K562 (cell line): ENCODE results near the gene GBX1. TPM values are rescaled to one million over a fixed set of nuclear protein-coding genes. Genes with fewer than 3 reads are reported as not detected.
A peak's percentile ranks its signal among the peaks of the same experiment; 100 is the strongest.

Experiments
- ATAC-seq: fragments of 200-7000 bp; cut with Tn5 transposase; 3 replicates; pipeline ENCODE4 v1.9.1; 2020; ENCODE audit warnings: moderate library complexity
- BruUV-seq: library from RNA; stranded (reverse); fragments of 400-500 nt; replicated peaks from 2 replicates; lab custom pipeline; 2021; lab: Mats Ljungman, UMichigan
- CTCF ChIA-PET: fragments of 300-600 bp; formaldehyde crosslinking; extraction: SDS; loops from one replicate; lab custom pipeline; 2021; ENCODE audit warnings: low intra/inter-chr PET ratio; lab: Yijun Ruan, JAX
- POLR2A ChIA-PET: fragments of 300-600, 350-650 bp; sonication (Branson Sonifier 250); formaldehyde crosslinking; extraction: SDS; loops from one replicate; lab custom pipeline; 2021; ENCODE audit warnings: antibody characterized with exemption, inconsistent platforms; lab: Yijun Ruan, JAX
- DNase-seq, 4 experiments: peaks; one replicate each; pipeline versions ENCODE4 v3.0.0 to v3.0.0-alpha.2; 2011 to 2018; ENCODE audit warnings: low spot score in 3 of 4, mixed read lengths in 3 of 4; ENCODE audit errors: extremely low read depth in 1 of 4
- FAIRE-seq: peaks from 2 replicates; lab custom pipeline; 2011; peaks lifted over from hg19 to GRCh38; lab: Jason Lieb, UNC
- H2AFZ ChIP-seq: 2 replicates; pipeline ENCODE4 v1.6.0; 2011; ENCODE audit warnings: low read depth, low read length, control low read depth, inconsistent platforms
- H3K27ac ChIP-seq: fragments of 200-600 bp; 3 replicates; pipeline ENCODE4 v1.8.0; 2011; ENCODE audit warnings: low read depth, mild to moderate bottlenecking, control low read depth, inconsistent platforms, low read length, moderate library complexity, mixed read lengths; ENCODE audit errors: extremely low read depth
- H3K27me3 ChIP-seq, 2 experiments: fragments of 300-600 bp in 1 of 2; 2 replicates in 1 of 2; 3 replicates in 1 of 2; pipeline versions ENCODE4 v1.6.0 to v1.8.0; 2011; ENCODE audit warnings: inconsistent platforms in 2 of 2, low read length in 2 of 2, mild to moderate bottlenecking in 1 of 2, mixed read lengths in 1 of 2, moderate library complexity in 1 of 2; ENCODE audit not compliant: control insufficient read depth in 2 of 2, insufficient read depth in 2 of 2
- H3K36me3 ChIP-seq: fragments of 300-600 bp; 3 replicates; pipeline ENCODE4 v1.8.0; 2011; ENCODE audit warnings: mild to moderate bottlenecking, low read length, inconsistent platforms; ENCODE audit not compliant: control insufficient read depth, insufficient read depth
- H3K4me1 ChIP-seq, 2 experiments: fragments of 200-600 bp in 1 of 2; replicated peaks in 1 of 2; 2 replicates in 1 of 2; 3 replicates in 1 of 2; pipeline versions ENCODE4 v1.5.1 to v1.8.0; 2011; ENCODE audit warnings: inconsistent platforms in 2 of 2, low read length in 2 of 2, mild to moderate bottlenecking in 1 of 2, mixed read lengths in 1 of 2, moderate library complexity in 1 of 2; ENCODE audit not compliant: control insufficient read depth in 2 of 2, insufficient read depth in 2 of 2
- H3K4me2 ChIP-seq: 2 replicates; pipeline ENCODE4 v1.6.1; 2011; ENCODE audit warnings: low read length, control low read depth, inconsistent platforms, mixed read lengths; ENCODE audit not compliant: insufficient read depth
- H3K4me3 ChIP-seq: fragments of 200-600 bp; sonication (generic), shearing (Covaris generic); 2 replicates; pipeline ENCODE4 v1.5.1; 2016; ENCODE audit warnings: control low read depth, inconsistent platforms
- H3K79me2 ChIP-seq: fragments of 200-600 bp; 3 replicates; pipeline ENCODE4 v1.8.0; 2011; ENCODE audit warnings: low read length, inconsistent platforms; ENCODE audit not compliant: control insufficient read depth, insufficient read depth
- H3K9ac ChIP-seq, 2 experiments: 2 replicates each; pipeline versions ENCODE4 v1.6.0 to v1.6.1; 2011; ENCODE audit warnings: low read depth in 2 of 2, low read length in 2 of 2, control low read depth in 1 of 2, inconsistent platforms in 1 of 2, mild to moderate bottlenecking in 1 of 2, mixed read lengths in 1 of 2; ENCODE audit not compliant: insufficient read depth in 1 of 2
- H3K9me1 ChIP-seq: one replicate; pipeline ENCODE4 v1.6.0; 2011; ENCODE audit warnings: inconsistent platforms, mild to moderate bottlenecking, low read length, moderate library complexity; ENCODE audit not compliant: control insufficient read depth, insufficient read depth
- H3K9me3 ChIP-seq: replicated peaks from 2 replicates; pipeline ENCODE4 v1.5.1; 2011; ENCODE audit warnings: low read depth, low read length, inconsistent platforms; ENCODE audit not compliant: control insufficient read depth, insufficient read depth
- H4K20me1 ChIP-seq: replicated peaks from 2 replicates; pipeline ENCODE4 v1.6.1; 2011; ENCODE audit warnings: low read length, inconsistent platforms, mixed read lengths; ENCODE audit not compliant: control insufficient read depth, insufficient read depth
- ZBTB12 ChIP-seq: fragments of 250-450 bp; sonication (Bioruptor Pico); IDR thresholded peaks from 2 replicates; pipeline ENCODE4 v1.4.0; 2020
- ZBTB49 ChIP-seq: sonication (generic); formaldehyde crosslinking; IDR thresholded peaks from 2 replicates; pipeline ENCODE4 v1.8.0; 2022; ENCODE audit warnings: missing genetic modification reagents, mild to moderate bottlenecking, borderline replicate concordance
- WGBS: fragments of 100-300 bp; shearing (Covaris generic); methylation state at CpG from one replicate; pipeline ENCODE4 v1.1.6; 2016; ENCODE audit warnings: low coverage, mixed read lengths; ENCODE audit not compliant: insufficient coverage; ENCODE audit errors: missing lambda C conversion rate; 5-methylcytosine and 5-hydroxymethylcytosine counted together
- in situ Hi-C: fragments of 300-500 bp; cut with MboI; formaldehyde crosslinking; loops from 4 replicates; pipeline ENCODE4 v1.15.0; 2018; ENCODE audit warnings: inconsistent platforms, mixed read lengths
- intact Hi-C: fragments of 100-400 bp; cut with micrococcal nuclease; formaldehyde crosslinking; loops from 2 replicates; pipeline ENCODE4 v1.14.2; 2022
- polyA plus RNA-seq, 8 experiments: library from polyadenylated mRNA; depleted of rRNA in 4 of 8; stranded (reverse) in 5 of 8; unstranded in 3 of 8; fragments of >200 nt; fragmentation: Nextera tagmentation in 2 of 8; fragmentation: Illumina TruSeq in 1 of 8; extraction: Ambion mirVana in 2 of 8; extraction: Trizol in 1 of 8; gene quantifications; 2 replicates each; pipeline versions ENCODE4 v1.2.1 to v1.2.3, GENCODE V29; 2011 to 2014; ENCODE audit warnings: inconsistent platforms in 1 of 8, missing spikeins in 1 of 8
- total RNA-seq, 7 experiments: library from RNA; depleted of rRNA in 6 of 7; stranded (reverse); fragments of >200 nt in 6 of 7; fragmentation: Illumina TruSeq in 2 of 7; extraction: Trizol in 2 of 7; gene quantifications; 2 replicates each; pipeline versions ENCODE4 v1.2.1 to v1.2.3, GENCODE V29; 2011 to 2021; ENCODE audit warnings: low replicate concordance in 1 of 7

GBX1 gene
- total and polyA plus RNA-seq, 9 of the 15 experiments (the other 6 are each of a cell fraction or from before 2014, with no cell fraction given): not detected

- H3K9me3 ChIP-seq: no peaks in the 10 kb centered on the region; the same call in 1 of the 2 replicates
- H4K20me1 ChIP-seq: peaks cover 16% of the 10 kb centered on the region; the same call in 1 of the 2 replicates
- intact Hi-C loops: loop anchor here (10.0 kb wide), 2 partner anchors 165 to 215 kb away; no protein-coding TSS in a partner anchor
- H3K4me1 ChIP-seq: peaks cover 0 to 13% of the 10 kb centered on the region in 2 experiments; a peak in 2 of 5 replicates
- FAIRE-seq (no peak), DNase-seq (no peak), ATAC-seq (no peak)
- BruUV-seq: no TSS peak
- in situ Hi-C loops: no loop called here
- CTCF ChIA-PET: no interaction called here
- no peak overlapping the region for H3K27ac ChIP-seq
- H2AFZ ChIP-seq: no peak overlapping the region
- POLR2A ChIA-PET: no interaction called here
- TF ChIP-seq ZBTB12 (CRISPR knock-in tag) (no peak), ZBTB49 (CRISPR knock-in tag) (no peak)
- WGBS: 0% methylated on average over 4 of the region's 4 CpGs
- H3K36me3 ChIP-seq: no peaks in the 10 kb centered on the region
- peaks cover 57 to 79% of the 10 kb centered on the region in 2 experiments for H3K27me3 ChIP-seq
- H3K9ac ChIP-seq: 0 out of 4 replicates have a peak overlapping the region, but pooled peaks of 1 of the 2 experiments have one; percentile 12
- no peaks in the 10 kb centered on the region for H3K79me2 ChIP-seq
- H3K4me2 ChIP-seq: no peak overlapping the region
- no peak overlapping the region for H3K4me3 ChIP-seq
- H3K9me1 ChIP-seq: peaks cover 3% of the 10 kb centered on the region
These were observed 12.5 kb upstream of the GBX1 start for GRCh38 chr7:151179946-151180345.
